ENCODE results near the gene ADO. TPM values are rescaled to one million over a fixed set of nuclear protein-coding genes. Genes with fewer than 3 reads are reported as not detected.

The ADO gene
- total RNA-seq, 1 experiment from 2014 or later = 24.0 TPM

DNA sequence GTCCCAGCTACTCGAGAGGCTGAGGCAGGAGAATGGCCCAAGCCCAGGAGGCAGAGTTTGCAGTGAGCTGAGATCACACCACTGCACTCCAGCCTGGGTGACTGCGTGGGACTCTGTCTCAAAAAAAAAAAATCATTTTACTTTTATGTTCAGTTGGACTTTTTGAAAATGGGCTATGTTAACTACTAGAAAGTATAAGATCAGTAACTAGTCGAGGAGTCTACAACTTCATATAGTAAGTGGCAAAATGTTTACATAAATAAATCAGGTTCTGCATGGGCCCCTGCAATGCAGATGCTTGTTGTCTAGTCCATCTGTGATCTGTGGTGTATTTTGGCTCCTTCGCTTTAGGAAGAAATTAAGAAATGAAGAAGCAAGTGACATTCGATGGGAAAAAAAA is 12.3 kb upstream of the ADO start:
- DNase-seq (ENCODE audit: low spot score) = no peak

DNA sequence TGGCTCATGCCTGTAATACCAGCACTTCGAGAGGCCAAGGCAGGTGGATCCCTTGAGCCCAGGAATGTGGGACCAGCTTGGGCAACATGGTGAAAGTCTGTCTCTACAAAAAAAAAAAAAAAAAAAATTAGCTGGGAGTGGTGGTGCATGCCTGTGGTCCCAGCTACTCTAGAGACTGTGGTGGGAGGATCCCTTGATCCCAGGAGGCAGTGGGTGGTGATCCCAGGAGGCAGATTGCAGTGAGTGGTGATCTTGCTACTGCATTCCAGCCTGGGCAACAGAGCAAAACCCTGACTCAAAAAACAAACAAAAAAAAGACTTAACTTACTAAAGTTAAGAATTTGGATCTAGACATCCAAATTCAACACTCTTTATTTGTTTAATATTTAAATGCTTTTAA is 10.2 kb upstream of the ADO start:
- no peak for DNase-seq (ENCODE audit: low spot score)

GRCh38 chr10:62795100-62795499 is 9.4 kb upstream of the ADO start:
- no peak for DNase-seq (ENCODE audit: low spot score)

DNA sequence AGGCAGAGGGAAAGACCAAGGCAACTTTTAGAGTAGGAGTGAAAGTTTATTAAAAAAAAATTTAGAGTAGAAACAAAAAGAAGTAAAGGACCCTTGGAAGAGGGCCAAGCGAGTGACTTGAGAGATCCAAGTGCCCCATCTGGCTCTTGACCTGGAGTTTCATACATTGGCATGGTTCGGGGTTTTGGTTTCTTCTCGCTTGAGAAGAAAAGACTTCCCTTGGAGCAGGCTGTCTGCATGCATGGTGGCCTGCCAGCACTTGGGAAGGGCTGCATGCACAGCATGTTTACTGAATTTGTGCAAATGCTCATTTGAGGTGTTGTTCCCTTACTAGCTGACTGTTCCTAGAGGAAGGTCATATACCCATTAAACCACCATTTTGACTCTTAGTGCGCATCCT is 8.8 kb upstream of the ADO start:
- DNase-seq (ENCODE audit: low spot score) = no peak

GRCh38 chr10:62796896-62797295 is 7.6 kb upstream of the ADO start:
- DNase-seq (ENCODE audit: low spot score) = no peak

DNA sequence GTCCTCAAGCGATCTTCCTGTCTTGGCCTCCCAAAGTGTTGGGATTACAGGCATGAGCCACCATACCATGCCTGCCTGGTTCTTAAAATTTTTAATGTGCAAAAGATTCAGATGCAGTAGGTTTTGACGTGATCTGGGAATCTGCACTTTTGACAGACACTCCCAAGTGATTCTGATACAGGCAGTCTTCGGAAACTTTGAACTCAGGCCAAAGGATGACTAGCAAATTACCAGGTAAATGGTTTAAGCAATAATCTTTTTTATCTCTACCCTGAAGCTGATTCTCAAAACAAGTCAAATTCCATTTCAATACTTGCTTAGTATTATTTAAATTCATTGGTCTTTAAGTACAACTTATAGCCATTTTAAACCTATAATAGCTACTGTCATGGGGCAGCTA is 2.6 kb upstream of the ADO start:
- no peak for DNase-seq (ENCODE audit: low spot score)

DNA sequence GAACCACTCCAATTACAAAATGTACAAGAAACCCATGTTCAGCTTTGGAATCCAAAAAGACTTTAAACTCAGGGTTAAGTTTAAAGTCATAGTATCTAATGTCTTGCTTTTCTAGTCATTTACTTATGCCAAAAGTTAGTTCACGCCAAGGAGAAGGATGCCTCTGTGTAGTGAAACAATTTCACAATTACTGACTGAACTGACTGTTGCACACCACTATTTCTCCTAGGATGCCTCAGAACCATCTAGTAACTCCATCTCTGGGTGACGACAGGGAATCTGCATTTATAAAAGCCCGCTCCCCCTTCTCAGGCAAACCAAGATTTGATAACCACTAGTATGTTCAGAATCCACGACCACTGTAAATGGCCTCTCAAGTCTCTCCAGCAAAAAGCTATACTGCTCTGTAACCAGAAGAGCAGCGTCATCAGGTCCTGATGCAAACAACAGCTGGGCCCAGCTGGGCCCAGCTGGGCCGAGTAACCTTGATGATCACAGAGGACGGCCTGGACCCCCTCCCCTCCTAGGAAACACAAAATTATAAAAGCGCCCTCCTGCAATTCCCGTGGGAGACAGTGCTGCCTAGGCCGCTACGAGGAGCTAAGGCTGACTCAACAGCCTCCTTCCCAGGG is 680 bp upstream of the ADO start:
- DNase-seq (ENCODE audit: low spot score) = no peak

GRCh38 chr10:62805231-62806099 is 945 bp downstream of the ADO start:
- no peak for DNase-seq (ENCODE audit: low spot score)

- no peak for DNase-seq (ENCODE audit: low spot score)
Measured at GRCh38 chr10:62806251-62806650, 1.7 kb downstream of the ADO start.

DNA sequence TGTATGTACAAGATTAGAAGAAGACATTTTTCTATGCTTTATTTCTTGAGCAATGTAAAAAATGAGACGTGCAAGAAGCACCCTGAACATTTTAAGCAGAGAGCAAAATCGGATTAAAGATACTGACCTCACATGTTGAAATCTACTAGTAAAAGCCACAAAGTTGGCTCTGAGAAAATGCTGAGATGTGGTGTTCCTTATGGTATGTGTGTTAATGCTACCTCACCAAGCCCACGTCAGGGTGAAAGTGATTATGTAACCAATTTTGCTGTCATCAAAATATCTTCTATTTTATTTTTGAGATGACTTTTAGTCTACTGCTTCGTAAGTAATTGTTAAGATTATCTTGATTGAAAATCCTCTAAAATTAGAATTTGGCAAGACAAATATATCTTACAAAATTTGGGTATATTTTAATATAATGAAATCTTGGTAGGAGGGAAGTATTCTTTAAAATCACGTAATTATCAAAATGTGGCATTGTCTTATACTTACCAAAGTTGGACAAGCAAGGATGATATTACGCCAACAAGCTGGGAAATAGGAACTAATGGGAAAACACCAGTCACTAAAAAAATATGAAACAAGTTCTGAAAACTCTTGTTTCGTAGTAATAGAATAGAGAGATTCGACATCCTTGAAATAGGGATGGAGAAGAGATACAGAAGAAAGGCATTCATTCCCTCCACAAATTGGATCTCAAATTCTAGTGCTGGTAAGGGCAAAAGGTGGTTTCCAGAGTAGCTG is 5.8 kb downstream of the ADO start:
- no peak for DNase-seq (ENCODE audit: low spot score)

DNA sequence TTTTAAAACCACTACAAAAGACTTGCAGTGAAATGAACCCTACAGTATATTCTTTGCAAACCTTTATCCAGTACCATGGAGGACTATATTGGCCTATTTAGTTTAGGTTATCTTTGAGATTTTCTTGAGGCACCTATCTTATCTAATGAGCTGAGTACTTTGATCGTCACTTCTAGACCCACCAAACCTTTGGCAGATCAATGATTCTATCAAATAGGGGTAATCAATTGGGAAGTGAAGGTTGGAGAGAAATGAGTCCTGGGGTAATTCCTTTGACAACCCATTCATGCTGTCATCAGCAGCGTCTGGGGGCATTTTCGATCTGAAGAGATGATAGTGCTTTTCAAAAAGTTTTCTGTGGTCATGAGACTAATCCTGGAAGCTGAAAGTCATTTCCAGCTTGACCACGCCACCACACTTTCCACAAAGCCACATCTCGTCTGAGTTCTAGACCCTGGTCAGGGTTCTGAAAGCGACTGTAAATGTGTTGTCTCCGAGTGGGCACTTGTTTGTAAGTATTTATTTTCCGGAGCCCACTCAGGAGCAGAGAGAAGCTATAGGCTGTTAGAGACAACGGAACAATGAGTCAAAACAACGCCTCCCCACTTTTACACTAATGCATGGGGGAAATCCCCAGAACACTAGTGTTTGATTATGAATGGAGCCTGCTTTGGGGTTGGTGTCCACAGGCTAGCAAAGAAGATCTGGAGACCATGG is 6.8 kb downstream of the ADO start:
- DNase-seq (ENCODE audit: low spot score) = no peak

DNA sequence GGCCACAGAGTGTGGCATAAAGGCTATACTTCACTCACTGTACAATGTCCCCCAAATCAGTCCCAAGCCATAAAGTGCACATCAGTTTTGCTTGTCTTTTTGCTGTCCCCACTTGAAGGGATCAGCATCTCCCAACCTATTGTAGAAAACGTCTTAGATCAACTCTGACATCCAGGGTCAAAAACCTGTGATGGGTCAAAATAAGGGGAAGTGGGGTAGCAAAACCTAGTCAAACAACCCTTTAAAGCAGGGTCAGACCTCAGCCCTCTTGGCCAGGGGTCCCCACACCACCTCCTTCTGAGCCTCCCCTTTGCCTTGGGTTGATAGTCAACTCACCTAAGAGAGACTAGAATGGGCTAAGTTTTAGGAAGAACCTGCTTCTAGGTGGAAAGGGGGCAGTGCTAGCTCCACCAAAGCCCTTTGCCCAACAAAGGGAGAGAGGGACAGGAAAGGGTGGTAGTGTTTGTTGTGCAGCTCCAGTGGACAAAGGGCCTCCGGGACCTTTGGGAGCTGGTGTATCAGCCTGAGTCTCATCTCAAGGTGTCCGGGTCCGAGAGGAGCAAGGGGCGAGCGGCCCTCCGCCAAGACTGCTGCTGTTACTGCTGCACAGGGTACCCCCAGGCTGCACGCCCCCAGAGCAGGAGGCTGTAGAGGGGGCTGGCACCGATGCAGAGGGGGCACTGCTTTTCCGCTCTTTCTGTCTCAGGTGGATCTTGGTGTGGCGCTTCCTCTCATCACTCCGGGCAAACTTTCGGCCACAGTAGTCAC is 8.3 kb downstream of the ADO start:
- no peak for DNase-seq (ENCODE audit: low spot score)

- no peak for DNase-seq (ENCODE audit: low spot score)
Measured at GRCh38 chr10:62813453-62813852, 8.9 kb downstream of the ADO start.

GRCh38 chr10:62813981-62814380 is 9.5 kb downstream of the ADO start:
- no peak for DNase-seq (ENCODE audit: low spot score)

DNA sequence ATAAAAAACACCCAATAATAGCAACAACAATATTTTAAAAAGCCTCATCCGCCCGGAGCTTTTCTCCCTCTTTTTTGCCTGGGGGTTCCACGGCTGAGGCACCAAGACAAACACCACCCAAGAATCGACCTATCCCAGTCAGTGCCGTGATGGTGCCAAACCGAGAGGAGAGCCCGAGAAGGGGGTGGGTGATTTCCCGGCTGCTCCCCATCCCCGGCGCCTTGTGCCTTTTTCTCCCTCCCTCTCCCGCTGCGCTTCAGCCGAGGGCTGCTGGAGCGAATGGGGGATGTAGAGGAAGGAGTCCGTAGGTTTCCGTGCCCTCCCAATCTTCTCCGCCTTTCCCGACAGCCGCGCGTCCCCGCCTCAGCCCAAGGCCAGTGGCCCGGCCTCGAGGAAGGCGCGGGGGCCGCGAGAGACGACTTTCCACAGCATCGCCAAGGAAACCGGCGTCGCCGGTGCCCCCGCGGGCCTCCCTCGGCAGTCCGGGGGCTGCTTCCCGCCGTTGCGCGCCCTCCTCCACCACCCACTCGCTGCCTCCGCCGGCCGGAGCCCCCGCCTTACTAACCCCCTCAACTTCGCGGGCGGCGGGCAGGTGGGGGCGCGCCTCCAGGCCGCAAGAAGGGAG is 10.3 kb downstream of the ADO start:
- DNase-seq (ENCODE audit: low spot score) = no peak

DNA sequence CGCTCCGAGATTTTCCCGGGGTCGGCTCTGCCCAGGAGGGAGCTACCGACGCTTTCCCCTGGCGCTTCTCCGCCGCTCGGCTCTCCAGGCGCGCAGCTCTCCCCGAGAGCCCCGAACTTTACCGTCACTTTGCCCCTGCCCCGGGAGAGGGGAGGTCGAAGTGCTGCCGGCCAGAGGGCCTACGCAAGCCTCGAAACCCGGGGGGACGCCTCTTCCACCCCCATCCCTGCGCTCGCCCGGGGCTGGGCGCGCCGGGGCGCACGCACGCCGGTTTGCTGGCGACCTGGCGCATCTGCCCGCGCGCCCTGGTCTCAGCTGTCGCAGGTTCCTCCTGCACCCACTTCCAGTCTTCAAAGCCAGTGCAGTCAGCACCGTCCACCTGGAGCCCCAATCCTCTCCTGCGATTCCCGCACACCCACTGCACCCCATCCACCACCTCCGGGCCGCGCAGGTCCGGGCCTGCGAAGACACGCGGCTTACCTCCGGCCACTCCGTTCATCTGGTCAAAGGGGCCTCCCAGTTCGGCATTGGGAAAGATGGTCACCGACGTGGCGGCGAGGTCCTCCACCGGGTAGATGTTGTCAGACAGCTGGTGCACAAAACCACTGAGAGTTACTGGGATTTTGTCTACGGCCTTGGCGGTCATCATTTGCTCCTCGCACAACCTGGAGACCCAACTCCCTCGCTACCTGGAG is 11.0 kb downstream of the ADO start:
- no peak for DNase-seq (ENCODE audit: low spot score)

DNA sequence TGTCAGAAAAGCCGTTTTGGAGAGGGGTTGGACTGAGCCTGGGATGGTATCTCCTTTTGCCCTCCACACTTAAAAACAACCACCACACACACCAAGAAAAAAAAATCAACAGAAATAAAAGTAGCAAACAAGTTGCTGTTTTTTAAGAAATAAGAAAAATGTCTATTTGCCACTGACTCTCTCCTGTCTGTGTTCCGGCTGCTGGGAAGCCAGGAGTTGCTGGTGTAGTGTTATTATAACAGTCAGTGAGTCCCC is 11.5 kb downstream of the ADO start:
- no peak for DNase-seq (ENCODE audit: low spot score)

GRCh38 chr10:62816331-62817120 is 12.0 kb downstream of the ADO start, which contains the start of gene EGR2:
Gene EGR2 (minus strand): TSS chr10:62816366. CDS start chr10:62816029, 337 bp downstream.
- DNase-seq (ENCODE audit: low spot score) = peak; percentile 93

DNA sequence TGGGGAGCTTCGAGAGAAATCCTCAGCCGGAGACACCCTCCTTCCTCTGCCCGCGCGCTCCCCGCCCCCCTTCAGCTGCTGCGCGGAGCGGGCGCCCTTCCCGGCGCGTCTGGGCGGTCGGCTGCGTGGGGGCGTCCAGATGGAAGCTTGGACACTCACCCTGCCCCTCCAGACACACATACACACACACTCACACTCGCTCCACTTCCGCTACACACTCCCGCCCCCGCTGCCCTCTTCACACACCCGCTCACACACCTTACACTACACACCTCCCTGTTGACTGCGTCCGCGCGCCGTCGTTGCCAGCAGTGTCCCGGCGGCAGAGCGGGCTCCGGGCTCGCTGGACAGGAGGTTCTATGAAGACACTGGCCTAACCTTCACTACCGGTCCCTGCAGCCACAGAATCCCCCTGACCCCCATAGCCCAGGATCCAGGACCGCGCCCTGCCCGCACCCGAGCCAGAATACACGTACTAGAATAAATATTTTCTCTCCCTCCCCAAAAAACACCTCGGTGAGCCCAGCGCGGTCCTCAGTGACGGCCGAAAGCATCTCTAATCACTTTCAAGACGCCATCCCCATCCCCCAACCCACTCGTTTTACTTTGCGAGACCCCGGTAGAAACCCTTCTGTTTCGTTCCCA is 12.7 kb downstream of the ADO start:
- DNase-seq (ENCODE audit: low spot score) = peak; percentile 31

Data from H4 (cell line).